HG02678 (cell line): ENCODE measurements around the gene MMP8.
A peak's percentile ranks its signal among the peaks of the same experiment; 100 is the strongest.
"Not testable (repeated sequence)": the region's sequence is repeated elsewhere in the genome, so short reads cannot be mapped to it uniquely, and the experiment has no call there.

Source experiments
- ATAC-seq: cut with Tn5 transposase; IDR thresholded peaks from one replicate; pipeline ENCODE4 v1.9.1; 2021; ENCODE audit warnings: mild to moderate bottlenecking, moderate library complexity; ENCODE audit not compliant: unreplicated experiment

MMP8 gene, protein sequence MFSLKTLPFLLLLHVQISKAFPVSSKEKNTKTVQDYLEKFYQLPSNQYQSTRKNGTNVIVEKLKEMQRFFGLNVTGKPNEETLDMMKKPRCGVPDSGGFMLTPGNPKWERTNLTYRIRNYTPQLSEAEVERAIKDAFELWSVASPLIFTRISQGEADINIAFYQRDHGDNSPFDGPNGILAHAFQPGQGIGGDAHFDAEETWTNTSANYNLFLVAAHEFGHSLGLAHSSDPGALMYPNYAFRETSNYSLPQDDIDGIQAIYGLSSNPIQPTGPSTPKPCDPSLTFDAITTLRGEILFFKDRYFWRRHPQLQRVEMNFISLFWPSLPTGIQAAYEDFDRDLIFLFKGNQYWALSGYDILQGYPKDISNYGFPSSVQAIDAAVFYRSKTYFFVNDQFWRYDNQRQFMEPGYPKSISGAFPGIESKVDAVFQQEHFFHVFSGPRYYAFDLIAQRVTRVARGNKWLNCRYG

DNA sequence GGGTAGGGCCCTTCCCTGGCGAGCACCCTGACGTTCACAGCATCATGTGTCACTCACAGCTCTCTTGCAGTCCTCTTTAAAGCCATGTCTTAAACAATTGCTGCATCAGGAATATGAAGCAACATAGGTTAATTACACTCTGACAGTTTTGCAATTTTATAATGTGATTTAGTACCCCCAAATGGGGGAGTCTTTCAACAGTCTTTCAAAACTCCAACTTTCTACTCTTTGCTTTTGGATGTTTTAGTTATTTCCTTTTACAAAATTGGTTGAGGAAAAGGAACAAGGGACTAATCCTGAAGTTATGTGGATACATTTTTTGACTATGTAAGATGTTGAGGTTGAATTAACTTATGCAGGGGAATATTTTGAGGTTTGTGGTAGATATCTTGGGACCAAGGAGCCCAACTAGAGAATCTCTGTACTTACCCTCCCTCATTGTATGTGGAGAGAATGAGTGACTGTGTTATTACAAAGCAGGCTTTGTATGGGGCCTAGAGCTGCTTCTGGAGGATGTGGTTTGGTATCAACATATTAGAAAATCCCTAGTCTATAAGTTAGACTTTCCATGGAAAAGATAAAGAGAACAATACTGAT, at the start of gene MMP8:
Gene MMP8 (minus strand): TSS at position 51 of the 597 bp plus-strand sequence. CDS start 99 bp downstream, outside the sequence.
- no peak for ATAC-seq

DNA sequence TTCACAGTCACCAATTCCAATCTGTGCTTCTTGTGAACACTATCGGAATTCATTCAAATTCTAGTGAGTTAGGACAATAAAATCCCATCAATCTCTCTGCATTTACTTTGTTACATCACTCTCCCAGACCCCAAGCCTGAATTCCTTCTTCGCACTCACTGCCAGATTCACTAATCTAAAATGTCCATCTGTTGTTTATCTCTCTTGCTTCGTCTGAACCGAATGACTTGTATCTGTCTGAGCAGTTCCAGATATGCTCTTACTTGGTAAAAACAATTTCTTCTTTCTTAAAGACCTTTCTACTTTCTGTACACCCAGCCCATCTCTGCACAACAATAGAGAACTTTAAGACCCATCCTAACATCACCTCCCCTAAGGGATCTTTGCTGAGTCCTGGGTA, 48.6 kb upstream of the MMP8 start:
- no peak for ATAC-seq

DNA sequence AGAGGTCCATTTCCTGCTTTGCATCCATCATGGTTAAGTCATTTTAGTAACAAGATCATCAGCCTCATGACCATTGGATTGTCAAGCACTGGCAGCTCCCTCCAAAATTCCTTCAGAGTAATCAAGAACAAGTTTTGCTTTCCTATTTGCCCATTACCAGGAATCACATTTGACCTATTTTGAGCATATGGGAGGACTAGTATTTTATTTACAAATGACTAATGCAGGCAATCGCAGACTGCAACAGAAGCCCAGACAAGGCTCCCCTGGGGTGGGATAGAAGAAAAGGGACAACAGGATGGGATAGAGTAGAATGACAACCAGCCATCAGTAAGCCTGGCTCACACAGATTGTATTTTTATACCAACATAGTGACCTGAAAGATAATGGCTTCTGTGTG, 46.6 kb upstream of the MMP8 start:
- ATAC-seq, result no peak

DNA sequence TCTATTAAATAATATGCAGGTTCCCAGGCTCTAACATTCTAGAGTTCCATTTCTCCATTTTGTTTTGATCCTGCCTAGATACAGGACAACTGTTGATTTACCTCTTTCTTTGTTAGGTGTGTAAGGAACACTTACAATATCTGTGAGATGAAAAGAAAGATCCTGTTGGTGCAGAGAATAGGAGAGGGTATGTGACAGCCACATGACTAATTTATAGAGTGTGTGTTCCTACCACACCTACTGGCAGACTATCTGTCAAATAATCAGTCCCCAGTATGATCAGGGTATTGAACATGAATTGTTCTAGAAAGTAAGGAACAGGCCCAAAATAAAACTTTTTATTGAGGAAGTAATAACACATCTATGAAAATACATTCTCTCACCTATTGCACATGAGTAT, 45.4 kb upstream of the MMP8 start:
- ATAC-seq, result no peak

DNA sequence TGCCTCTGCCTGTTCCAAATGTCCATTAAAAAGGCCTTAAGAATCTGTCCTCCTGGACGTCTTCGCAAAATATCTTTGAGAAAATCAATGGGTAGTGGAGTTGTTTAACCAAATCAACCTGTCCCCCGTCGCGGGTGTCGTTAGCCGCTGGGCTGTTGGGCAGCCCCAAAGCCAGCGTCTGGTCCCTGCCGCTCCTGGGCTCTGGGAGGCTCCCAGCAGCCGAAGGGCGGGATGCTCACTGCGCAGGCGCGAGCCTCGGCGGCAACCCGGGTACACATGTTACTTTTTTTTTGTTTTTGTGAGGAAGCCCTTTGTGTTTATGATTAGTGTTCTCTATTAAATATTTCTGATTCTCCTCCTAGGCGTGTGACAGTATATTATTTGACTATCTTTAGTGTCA, 43.0 kb upstream of the MMP8 start:
- ATAC-seq, result no peak

DNA sequence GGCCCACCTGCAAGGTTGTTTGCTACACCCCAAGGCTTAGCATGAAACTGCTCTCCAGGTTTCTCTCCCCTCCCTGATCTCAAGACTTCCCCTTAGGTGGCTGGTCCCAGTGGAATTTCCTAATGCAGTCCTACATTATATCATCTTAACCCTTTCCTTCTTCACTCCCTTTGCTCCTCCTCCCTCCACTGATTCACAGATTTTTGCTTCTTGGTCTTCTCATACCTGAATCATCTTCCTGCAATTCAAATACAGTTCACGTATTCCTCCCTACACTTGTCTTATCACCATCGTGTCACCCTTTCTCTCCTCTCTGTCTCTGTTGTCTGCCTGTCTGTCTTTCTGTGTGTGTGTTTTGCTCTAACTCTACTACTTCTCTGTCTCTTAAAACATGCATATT, 38.7 kb upstream of the MMP8 start:
- ATAC-seq, result no peak

DNA sequence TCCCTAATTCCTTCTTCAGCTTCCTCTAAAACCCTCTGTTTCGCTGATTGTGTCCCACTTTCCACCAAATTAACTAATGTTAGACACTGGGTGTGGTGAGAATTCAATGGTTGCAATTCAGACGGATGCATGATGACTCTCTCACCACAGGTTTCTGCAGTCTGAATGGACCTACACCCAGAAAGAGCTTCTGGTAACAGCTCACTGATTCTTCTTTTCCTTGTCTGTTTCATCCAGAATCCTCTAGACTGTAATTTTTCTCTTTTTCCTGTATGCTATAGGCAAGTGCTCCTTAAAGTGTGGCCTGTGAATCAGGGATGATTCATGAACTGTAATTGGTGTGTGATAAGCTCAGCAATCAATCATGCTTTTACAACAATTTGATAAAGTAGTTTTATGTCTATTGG, 37.6 kb upstream of the MMP8 start:
- no peak for ATAC-seq

DNA sequence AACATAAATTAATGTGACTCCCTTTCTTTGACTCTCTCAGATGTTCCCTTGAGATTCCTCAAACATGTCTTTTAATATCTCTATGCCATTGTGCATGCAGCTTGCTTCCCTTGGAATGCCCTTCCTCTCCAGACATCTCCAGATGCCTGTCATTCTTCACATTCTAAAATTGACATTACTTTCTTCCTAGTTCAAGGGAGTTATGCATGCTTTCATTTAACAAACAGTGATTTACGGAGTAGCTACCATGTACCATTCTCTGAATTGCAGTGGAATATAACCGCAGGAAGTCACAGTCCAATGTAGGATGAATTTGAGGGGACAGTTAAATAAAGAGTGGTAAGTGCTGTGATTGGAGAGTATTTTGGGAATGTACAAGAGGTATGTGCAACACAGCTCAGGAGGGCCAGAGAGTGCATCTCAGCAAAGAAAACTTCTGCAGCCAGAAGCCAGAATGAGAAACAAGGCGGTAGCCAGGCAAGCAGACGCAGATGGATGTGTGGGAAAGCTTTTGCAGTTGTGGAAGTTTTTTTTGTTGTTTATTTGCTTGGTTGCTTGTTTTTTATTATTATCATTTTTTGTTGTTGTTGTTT, 37.0 kb upstream of the MMP8 start:
- ATAC-seq, result no peak

DNA sequence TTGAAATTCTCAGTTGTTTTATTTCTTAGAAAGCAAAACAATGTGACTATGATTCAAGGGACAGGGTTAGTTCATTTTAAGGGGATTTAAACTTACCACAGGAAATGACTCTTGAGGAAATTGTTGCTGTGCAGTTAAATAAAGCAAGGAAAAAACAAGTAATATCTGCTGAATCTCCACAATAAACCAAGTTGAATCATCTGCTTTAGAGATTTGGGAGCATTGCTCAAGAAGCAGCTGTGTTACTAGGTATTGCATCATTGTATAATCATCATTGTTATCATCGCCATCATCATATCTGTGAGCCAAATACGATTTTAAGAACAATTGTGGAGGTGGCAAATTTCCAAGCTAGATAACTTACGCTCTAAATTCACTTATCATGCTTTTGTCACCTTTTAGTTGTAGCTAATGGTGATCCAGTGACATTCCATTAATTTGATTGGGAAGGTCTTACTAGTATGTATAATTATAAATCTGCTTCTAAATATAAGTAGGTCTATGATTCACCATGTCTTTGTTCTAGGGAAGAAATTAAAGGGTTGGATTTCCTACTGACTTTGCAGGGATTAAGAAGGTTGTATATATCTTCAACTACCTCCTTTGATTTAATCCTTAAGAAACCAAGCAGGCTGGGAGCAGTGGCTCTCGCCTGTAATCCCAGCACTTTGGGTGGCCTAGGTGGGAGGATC, 35.7 kb upstream of the MMP8 start:
- ATAC-seq, result no peak

DNA sequence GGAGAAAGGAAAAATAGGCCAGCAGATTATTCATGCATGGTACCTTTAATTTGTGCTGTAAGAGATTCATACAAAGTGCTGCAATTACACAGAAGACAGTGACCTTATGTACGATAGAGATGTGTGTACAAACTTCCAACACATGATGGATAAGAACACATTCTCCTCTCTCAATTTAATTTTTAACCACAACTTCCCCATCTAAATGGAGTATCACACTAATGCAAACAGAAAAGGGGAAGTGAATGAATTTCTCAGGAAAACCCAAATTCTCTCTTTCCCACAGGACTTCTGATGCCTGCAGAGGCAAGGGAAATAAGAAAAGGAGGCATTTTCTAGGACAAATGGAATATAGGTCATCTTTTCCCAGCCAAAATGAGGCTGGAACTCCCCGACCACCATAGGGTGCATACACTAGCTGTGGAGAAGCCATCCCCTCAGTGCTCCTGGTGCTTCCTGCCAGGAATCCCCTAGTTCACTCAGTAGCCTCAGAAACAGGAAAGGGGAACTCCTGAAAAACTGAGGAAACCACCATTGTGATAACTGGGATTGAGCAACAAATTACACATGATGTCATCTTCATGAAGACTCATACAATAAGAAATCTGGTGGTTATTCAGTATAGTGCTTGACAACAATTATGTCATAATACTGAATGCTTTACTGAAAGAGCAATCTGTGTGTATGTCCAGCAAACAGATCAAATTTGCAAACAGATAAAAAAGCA, 33.2 kb upstream of the MMP8 start:
- no peak for ATAC-seq

DNA sequence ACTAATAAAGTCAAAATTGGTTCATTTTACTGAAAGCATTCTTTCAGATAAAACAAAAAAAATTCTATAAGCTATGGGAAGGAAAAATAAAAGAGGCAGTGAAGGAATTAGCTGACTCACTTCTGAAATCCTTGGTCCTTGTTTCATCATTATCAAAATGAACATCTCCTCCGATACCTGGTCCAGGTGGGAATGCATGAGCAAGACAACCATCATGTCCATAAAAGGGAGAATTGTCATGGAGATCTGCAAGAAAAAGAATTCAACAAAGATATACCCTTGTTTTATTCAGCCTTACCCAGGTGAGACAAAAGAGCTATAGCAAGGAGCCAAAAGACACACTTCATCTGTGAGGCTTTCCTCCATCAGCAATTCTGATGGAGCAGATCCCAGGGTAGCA, 28.5 kb upstream of the MMP8 start:
- no peak for ATAC-seq

DNA sequence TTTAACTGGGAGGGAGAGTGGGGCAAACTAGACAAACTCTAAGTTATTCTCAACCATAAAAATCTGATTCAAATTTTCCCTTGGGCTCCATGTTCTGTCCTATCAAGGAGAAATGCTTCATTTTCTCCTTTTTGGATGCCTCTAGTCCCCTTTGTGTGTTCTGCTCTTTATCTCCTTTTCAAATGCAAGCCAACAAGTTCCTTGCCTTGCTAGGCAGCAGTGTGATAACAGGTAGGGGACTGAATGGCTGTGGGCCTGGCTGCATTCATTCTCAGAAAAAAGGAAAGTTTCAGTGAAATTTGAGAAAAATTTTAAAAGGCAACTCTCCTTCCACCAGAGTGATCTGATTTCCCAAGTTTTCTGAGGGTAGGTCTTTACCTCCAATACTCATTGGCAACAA, 26.9 kb upstream of the MMP8 start:
- no peak for ATAC-seq

DNA sequence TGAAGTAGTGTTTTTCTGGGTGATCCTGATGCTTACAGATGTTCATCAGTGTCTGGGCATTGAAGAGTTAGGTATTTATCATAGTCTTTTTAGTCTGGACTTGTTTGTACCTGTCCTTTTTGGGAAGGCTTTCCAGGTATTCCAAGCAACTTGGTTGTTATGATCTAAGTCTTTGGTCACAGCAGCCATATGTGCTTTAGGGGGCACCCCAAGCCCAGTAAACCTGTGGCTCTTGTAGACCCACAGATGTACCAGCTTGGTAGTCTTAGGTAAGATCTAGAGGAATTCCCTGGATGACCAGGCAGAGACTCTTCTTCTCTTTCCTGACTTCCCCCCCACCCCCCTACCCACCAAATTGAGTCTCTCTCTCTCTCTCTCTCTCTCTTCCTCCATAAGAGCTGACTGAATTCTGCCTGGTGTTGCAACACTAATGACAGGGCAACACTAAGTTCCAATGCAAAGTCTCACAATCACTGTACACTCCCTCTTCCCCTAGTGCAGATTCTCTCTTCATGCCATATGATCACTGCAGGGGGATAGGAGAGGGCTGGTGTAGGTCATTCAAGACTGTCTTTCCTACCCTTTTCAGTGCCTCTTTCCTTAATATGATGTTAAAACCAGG, 24.5 kb upstream of the MMP8 start:
- no peak for ATAC-seq

DNA sequence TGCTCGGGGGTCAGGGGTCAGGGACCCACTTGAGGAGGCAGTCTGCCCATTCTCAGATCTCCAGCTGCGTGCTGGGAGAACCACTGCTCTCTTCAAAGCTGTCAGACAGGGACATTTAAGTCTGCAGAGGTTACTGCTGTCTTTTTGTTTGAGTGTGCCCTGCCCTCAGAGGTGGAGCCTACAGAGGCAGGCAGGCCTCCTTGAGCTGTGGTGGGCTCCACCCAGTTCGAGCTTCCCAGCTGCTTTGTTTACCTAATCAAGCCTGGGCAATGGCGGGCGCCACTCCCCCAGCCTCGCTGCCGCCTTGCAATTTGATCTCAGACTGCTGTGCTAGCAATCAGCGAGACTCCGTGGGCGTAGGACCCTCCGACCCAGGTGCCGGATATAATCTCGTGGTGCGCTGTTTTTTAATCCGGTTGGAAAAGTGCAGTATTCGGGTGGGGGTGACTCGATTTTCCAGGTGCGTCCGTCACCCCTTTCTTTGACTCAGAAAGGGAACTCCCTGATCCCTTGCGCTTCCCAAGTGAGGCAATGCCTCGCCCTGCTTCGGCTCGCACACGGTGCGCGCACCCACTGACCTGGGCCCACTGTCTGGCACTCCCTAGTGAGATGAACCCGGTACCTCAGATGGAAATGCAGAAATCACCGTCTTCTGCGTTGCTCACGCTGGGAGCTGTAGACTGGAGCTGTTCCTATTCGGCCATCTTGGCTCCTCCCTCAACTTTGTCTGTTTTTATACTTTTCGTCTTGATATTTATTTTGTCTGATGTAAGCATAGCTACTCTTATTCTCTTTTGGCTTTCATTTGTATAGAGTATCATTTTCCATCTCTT, 22.2 kb upstream of the MMP8 start:
- not testable (repeated sequence) for ATAC-seq

DNA sequence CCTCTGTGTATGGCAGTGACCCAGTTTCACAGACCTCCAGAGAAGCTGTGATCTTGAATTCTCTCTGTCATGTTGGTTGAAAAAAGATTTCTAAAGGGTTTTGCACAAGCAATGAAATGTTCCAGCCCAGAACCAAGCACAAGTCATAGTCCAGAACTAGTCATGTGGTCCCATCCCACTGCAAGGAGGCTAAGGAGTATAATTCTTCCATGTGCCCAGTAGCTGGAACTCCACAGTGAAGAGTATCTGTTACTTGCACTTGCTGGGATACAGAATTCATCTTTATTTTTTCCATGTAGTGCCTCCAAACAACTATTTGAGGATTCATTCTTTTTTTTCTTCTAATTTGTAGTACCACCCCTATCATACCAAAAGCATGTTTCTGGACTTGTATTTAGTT, 9.9 kb upstream of the MMP8 start:
- ATAC-seq, result no peak

DNA sequence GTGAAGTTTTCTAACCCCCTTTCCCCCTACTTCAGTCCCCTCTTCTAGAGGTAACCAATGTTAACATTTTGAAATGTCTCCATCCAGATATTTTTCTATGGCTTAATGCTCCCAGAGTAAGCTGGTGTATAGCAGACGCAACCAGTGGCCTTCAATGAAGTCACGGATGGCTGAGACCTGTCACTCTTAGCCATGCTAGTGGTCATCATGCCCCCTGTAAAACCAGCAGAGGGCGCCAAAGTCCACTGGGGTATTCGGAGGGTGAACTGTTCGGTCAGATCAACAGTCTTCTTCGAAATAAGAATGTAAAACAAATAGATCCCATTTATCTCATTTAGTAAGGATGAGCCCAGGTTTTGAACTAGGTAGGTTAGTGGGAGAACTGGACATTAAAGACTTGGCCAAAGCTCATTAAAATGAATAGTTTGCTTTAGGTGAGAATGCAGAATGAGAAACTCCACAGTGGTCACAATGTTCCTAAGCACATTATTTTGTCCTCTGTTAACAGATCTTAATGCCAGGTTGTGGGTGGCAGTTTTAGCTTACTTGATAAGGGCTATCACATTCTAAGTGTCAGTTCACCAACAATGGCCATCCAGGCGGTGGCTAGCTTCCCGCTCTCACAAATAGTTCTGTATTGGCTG, 8.6 kb upstream of the MMP8 start:
- ATAC-seq, result peak; percentile 78

DNA sequence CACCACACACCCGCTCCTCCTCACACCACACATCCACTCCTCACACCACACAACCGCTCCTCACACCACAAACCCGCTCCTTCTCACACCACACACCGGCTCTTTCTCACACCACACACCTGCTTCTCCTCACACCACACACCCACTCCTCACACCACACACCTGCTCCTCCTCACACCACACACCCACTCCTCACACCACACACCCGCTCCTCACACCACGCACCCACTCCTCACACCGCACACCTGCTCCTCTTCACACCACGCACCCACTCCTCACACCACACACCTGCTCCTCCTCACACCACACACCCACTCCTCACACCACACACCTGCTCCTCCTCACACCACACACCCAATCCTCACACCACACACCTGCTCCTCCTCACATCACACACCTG, 6.2 kb upstream of the MMP8 start:
- ATAC-seq, result not testable (repeated sequence)

DNA sequence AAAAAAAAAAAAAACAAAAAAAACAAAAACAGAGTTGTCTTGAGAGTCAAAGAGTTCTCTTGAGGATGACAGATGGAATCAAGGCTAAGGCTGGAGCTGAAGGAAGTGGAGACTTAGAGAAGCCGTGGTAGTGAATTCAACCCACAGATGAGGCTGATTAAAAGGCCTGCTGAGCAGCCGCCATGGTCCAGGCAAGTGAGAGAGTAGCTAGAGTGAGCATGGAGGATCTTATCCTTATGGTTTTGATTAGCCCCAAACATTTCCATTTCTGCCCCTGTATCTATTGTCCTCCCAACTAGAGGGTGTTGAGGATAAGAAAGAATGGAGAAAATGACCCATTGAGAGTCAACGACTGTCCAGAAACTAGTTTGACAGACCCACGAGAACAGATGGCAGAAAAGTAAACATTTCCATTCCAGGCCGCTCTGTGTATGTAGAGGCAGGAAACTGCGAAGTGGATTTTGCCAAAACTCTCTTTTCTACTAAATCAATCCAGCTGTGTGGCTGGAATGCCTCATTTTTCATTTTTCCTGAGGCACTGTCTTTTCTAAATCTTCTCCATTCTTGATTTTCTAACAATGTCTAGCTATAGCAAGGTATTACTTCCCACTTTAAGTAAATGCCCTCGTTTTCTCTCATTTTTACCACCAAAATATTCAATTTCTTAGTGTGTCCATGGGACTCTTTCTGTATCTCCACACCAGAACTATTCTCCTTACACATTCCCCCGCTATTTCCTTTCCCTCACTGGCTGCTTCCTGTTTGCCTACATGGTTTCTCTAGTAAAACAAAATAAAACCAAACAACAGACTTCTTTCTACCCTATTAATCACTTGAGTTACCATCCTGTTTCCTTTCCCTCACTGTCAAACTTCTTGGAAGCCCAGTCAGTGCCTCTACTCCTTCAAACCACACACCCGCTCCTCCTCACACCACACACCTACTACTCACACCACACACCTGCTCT, 5.4 kb upstream of the MMP8 start:
- no peak for ATAC-seq
